HepG2 (cell line): Measurements from ENCODE around the gene KIF25. TPM values are rescaled to one million over a fixed set of nuclear protein-coding genes. Genes with fewer than 3 reads are reported as not detected.
A peak's percentile ranks its signal among the peaks of the same experiment; 100 is the strongest.

Source experiments
- ARID3A ChIP-seq: IDR thresholded peaks from 2 replicates; pipeline ENCODE4 v1.6.1; 2012; ENCODE audit warnings: low read depth, low read length, improper control_type of control experiment
- FOXM1 ChIP-seq: sonication (generic); formaldehyde crosslinking; IDR thresholded peaks from 2 replicates; pipeline ENCODE4 v1.5.0; 2020; ENCODE audit warnings: missing genetic modification reagents
- MAFF ChIP-seq: IDR thresholded peaks from 2 replicates; pipeline ENCODE4 v1.6.1; 2011; ENCODE audit warnings: low read depth, low read length, improper control_type of control experiment
- MIER2 ChIP-seq: IDR thresholded peaks from 2 replicates; pipeline ENCODE4 v1.6.1; 2016; ENCODE audit warnings: missing biosample characterization, missing genetic modification reagents
- NR2F1 ChIP-seq, 2 experiments: fragments of 450-650 bp in 1 of 2; formaldehyde crosslinking in 1 of 2; IDR thresholded peaks; 2 replicates each; pipeline versions ENCODE4 v1.5.0 to v1.6.1; 2016 to 2020; ENCODE audit warnings: mild to moderate bottlenecking in 1 of 2, missing compliant biosample characterization in 1 of 2, missing genetic modification reagents in 1 of 2, moderate library complexity in 1 of 2
- ZFP36L1 ChIP-seq: sonication (generic); formaldehyde crosslinking; IDR thresholded peaks from 2 replicates; pipeline ENCODE4 v1.8.0; 2022; ENCODE audit warnings: mild to moderate bottlenecking, missing genetic modification reagents, moderate library complexity
- ZFP91 ChIP-seq: sonication (generic); formaldehyde crosslinking; IDR thresholded peaks from 2 replicates; pipeline ENCODE4 v1.9.0; 2022; ENCODE audit warnings: missing genetic modification reagents, mild to moderate bottlenecking, borderline replicate concordance
- polyA plus RNA-seq, 8 experiments: library from polyadenylated mRNA; depleted of rRNA in 3 of 8; stranded (reverse) in 7 of 8; unstranded in 1 of 8; fragments of >200 nt; fragmentation: Illumina TruSeq in 4 of 8; extraction: Trizol in 4 of 8; gene quantifications; 2 replicates each; pipeline versions ENCODE4 v1.2.1 to v1.2.3, GENCODE V29; 2011 to 2016; ENCODE audit warnings: low read depth in 4 of 8, missing spikeins in 1 of 8, mixed read lengths in 1 of 8; ENCODE audit not compliant: insufficient read depth in 1 of 8
- total RNA-seq, 5 experiments: library from RNA; depleted of rRNA; stranded (reverse); fragments of >200 nt; fragmentation: Illumina TruSeq; extraction: Trizol; gene quantifications; 2 replicates each; pipeline ENCODE4 v1.2.3, GENCODE V29; 2016; ENCODE audit warnings: low read depth in 1 of 5
- TF ChIP-seq, protein P1 (sequence below), 2 experiments: fragments of 450-650 bp in 1 of 2; sonication (generic) in 1 of 2; formaldehyde crosslinking in 1 of 2; IDR thresholded peaks; 2 replicates each; pipeline versions ENCODE4 v1.6.1 to v1.8.0; 2016 to 2022; ENCODE audit warnings: antibody characterized with exemption in 1 of 2, mild to moderate bottlenecking in 1 of 2, missing genetic modification reagents in 1 of 2
- TF ChIP-seq, protein P2 (sequence below): sonication (generic); formaldehyde crosslinking; IDR thresholded peaks from 2 replicates; pipeline ENCODE4 v1.4.0; 2020; ENCODE audit warnings: missing genetic modification reagents

The KIF25 gene
- total and polyA plus RNA-seq, 2 of the 13 experiments (the other 11 are each of a cell fraction or from before 2014, with no cell fraction given), result not detected

- TF ChIP-seq ZFP91 (CRISPR knock-in tag), result peak; percentile 39; the same call in 1 of the 2 replicates
- peak; percentile 48 to 71; a peak in 3 of 4 replicates for TF ChIP-seq NR2F1 (CRISPR knock-in tag; IDR thresholded peaks at IDR 0.05)
- TF ChIP-seq, protein P1, sequence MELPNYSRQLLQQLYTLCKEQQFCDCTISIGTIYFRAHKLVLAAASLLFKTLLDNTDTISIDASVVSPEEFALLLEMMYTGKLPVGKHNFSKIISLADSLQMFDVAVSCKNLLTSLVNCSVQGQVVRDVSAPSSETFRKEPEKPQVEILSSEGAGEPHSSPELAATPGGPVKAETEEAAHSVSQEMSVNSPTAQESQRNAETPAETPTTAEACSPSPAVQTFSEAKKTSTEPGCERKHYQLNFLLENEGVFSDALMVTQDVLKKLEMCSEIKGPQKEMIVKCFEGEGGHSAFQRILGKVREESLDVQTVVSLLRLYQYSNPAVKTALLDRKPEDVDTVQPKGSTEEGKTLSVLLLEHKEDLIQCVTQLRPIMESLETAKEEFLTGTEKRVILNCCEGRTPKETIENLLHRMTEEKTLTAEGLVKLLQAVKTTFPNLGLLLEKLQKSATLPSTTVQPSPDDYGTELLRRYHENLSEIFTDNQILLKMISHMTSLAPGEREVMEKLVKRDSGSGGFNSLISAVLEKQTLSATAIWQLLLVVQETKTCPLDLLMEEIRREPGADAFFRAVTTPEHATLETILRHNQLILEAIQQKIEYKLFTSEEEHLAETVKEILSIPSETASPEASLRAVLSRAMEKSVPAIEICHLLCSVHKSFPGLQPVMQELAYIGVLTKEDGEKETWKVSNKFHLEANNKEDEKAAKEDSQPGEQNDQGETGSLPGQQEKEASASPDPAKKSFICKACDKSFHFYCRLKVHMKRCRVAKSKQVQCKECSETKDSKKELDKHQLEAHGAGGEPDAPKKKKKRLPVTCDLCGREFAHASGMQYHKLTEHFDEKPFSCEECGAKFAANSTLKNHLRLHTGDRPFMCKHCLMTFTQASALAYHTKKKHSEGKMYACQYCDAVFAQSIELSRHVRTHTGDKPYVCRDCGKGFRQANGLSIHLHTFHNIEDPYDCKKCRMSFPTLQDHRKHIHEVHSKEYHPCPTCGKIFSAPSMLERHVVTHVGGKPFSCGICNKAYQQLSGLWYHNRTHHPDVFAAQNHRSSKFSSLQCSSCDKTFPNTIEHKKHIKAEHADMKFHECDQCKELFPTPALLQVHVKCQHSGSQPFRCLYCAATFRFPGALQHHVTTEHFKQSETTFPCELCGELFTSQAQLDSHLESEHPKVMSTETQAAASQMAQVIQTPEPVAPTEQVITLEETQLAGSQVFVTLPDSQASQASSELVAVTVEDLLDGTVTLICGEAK (IDR thresholded peaks at IDR 0.05), result no peak
- TF ChIP-seq, protein P1 (CRISPR knock-in tag; IDR thresholded peaks at IDR 0.05), result no peak
- TF ChIP-seq, protein P2, sequence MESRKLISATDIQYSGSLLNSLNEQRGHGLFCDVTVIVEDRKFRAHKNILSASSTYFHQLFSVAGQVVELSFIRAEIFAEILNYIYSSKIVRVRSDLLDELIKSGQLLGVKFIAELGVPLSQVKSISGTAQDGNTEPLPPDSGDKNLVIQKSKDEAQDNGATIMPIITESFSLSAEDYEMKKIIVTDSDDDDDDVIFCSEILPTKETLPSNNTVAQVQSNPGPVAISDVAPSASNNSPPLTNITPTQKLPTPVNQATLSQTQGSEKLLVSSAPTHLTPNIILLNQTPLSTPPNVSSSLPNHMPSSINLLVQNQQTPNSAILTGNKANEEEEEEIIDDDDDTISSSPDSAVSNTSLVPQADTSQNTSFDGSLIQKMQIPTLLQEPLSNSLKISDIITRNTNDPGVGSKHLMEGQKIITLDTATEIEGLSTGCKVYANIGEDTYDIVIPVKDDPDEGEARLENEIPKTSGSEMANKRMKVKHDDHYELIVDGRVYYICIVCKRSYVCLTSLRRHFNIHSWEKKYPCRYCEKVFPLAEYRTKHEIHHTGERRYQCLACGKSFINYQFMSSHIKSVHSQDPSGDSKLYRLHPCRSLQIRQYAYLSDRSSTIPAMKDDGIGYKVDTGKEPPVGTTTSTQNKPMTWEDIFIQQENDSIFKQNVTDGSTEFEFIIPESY (CRISPR knock-in tag), result peak; percentile 60; the same call in 1 of the 2 replicates
- TF ChIP-seq FOXM1 (CRISPR knock-in tag), result no peak
- 0 out of 2 replicates have a peak, but pooled peaks have one; percentile 24 for TF ChIP-seq MAFF
- peak; percentile 64; the same call in 1 of the 2 replicates for TF ChIP-seq ZFP36L1 (CRISPR knock-in tag)
- peak; percentile 86 for TF ChIP-seq ARID3A
- 0 out of 2 replicates have a peak, but pooled peaks have one; percentile 32 for TF ChIP-seq MIER2
Measured at GRCh38 chr6:167963589-167964057, 33.8 kb upstream of the KIF25 start (continued).
